Liver (tissue), 3 donors: ENCODE results near the gene OR6A2.

ENCODE experiments used
- CTCF ChIP-seq: fragments of 150-350 bp; IDR thresholded peaks from 2 replicates; pipeline ENCODE4 v1.5.1; 2017; ENCODE audit warnings: improper control_type of control experiment, low read depth, low read length; ENCODE audit not compliant: missing input control
- EGR1 ChIP-seq, 2 donors: IDR thresholded peaks; 2 replicates each; pipeline ENCODE4 v1.6.1; 2016 to 2018; ENCODE audit warnings: antibody characterized with exemption in 2 of 2, low read depth in 2 of 2
- GABPA ChIP-seq, 2 donors: IDR thresholded peaks in 1 of 2; conservative IDR thresholded peaks in 1 of 2; 2 replicates each; pipeline ENCODE4 v1.6.1; 2016; ENCODE audit warnings: antibody characterized with exemption in 2 of 2, mild to moderate bottlenecking in 1 of 2, moderate library complexity in 1 of 2
- JUND ChIP-seq, 2 donors: IDR thresholded peaks; 2 replicates each; pipeline ENCODE4 v1.6.1; 2016; ENCODE audit warnings: antibody characterized with exemption in 2 of 2
- RAD21 ChIP-seq, 2 donors: IDR thresholded peaks; 2 replicates each; pipeline ENCODE4 v1.6.1; 2016; ENCODE audit warnings: antibody characterized with exemption in 2 of 2, mild to moderate bottlenecking in 2 of 2
- REST ChIP-seq: IDR thresholded peaks from 2 replicates; pipeline ENCODE4 v1.6.1; 2016; ENCODE audit warnings: antibody characterized with exemption, mild to moderate bottlenecking
- RXRA ChIP-seq, 2 donors: IDR thresholded peaks; 2 replicates each; pipeline ENCODE4 v1.6.1; 2017 to 2018; ENCODE audit warnings: antibody characterized with exemption in 2 of 2, mild to moderate bottlenecking in 1 of 2
- SP1 ChIP-seq: IDR thresholded peaks from 2 replicates; pipeline ENCODE4 v1.6.1; 2018; ENCODE audit warnings: antibody characterized with exemption, mild to moderate bottlenecking
- TAF1 ChIP-seq: conservative IDR thresholded peaks from 2 replicates; pipeline ENCODE4 v1.6.1; 2016; ENCODE audit warnings: antibody characterized with exemption, mild to moderate bottlenecking
- YY1 ChIP-seq: IDR thresholded peaks from 2 replicates; pipeline ENCODE4 v1.6.1; 2016; ENCODE audit warnings: antibody characterized with exemption, mild to moderate bottlenecking
- TF ChIP-seq, protein P1 (sequence below): IDR thresholded peaks from 2 replicates; pipeline ENCODE4 v1.6.1; 2016; ENCODE audit warnings: antibody characterized with exemption
- TF ChIP-seq, protein P2 (sequence below): IDR thresholded peaks from 2 replicates; pipeline ENCODE4 v1.6.1; 2016; ENCODE audit warnings: antibody characterized with exemption
- donor health status: healthy.
- donor health status: healthy.

DNA sequence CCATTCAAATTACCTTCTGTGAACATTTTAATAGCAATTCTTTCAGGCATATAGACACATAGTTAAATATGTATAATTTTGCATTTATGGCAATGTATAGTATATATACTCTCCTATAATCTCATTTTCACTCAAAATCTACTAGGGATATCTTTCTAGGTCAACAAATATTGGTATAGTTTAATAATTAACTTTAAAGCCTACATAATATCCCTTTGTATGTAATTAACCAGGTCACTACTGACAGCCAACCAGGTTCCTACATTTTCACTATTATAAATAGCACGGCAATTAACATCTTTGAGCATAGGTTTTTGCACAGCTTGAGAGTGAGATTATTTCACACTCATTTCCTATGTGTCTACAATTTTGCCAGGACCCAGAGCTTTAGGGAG lies 43.5 kb downstream of the OR6A2 start:
- TF ChIP-seq JUND (IDR thresholded peaks at IDR 0.05) (no peak), CTCF (no peak), SP1 (no peak), REST (no peak), EGR1 (IDR thresholded peaks at IDR 0.05; ENCODE audit: low read depth in 2 of 2) (no peak), YY1 (no peak), TAF1 (no peak), RAD21 (IDR thresholded peaks at IDR 0.05) (no peak), RXRA (IDR thresholded peaks at IDR 0.05) (no peak), GABPA (IDR thresholded peaks at IDR 0.05 in 1 of 2, conservative IDR thresholded peaks at IDR 0.05 in 1 of 2) (no peak)
- TF ChIP-seq, protein P1, sequence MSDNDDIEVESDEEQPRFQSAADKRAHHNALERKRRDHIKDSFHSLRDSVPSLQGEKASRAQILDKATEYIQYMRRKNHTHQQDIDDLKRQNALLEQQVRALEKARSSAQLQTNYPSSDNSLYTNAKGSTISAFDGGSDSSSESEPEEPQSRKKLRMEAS, result no peak
- TF ChIP-seq, protein P2, sequence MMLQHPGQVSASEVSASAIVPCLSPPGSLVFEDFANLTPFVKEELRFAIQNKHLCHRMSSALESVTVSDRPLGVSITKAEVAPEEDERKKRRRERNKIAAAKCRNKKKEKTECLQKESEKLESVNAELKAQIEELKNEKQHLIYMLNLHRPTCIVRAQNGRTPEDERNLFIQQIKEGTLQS, result no peak
